Measurements from ENCODE around the gene TOMM40L.
"Not testable (repeated sequence)": the region's sequence is repeated elsewhere in the genome, so short reads cannot be mapped to it uniquely, and the experiment has no call there.

Gene TOMM40L

DNA sequence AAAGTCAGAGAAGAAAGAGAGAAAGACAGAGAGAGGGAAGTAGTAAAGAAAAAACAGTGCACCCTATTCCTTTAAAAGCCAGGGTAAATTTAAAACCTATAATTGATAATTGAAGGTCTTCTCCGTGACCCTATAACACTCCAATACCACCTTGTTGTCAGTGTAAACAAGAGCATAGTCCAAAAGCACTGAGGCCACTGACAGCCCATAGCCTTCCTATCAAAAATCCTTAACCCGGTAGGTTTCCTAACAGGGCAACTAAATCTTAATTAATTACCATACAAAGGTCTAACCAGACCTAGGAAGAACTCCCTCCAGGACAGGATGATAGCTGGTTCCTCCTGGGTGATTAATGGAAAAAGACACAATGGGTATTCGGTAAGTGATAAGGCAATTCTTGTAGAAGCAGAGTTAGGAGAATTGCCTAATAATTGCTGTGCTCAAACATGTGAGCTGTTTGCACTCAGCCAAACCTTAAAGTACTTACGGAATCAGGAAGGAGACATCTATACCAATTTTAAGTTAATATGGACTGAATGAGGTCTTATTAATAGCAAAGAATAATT is 30.2 kb downstream of the TOMM40L start:
- H3K27ac ChIP-seq (ENCODE audit: low read length); H3K4me1 ChIP-seq (ENCODE audit: control insufficient read depth, insufficient read depth, low read length); H3K36me3 ChIP-seq (ENCODE audit: control insufficient read depth, insufficient read depth, low read length); H3K9me3 ChIP-seq (ENCODE audit: control insufficient read depth, insufficient read depth, low read length); H3K4me3 ChIP-seq (ENCODE audit: low read length); DNase-seq (ENCODE audit: low read depth, low spot score): not testable (repeated sequence)
- H3K27me3 ChIP-seq (ENCODE audit: control insufficient read depth, insufficient read depth, low read length): peaks cover 11% of the 10 kb centered on the region; the same call in 1 of the 2 replicates
- no CpG with 5 or more reads among the region's 4 CpGs for WGBS (ENCODE audit: insufficient coverage, insufficient read length)

- H3K9me3 ChIP-seq (ENCODE audit: control insufficient read depth, insufficient read depth, low read length); H3K4me3 ChIP-seq (ENCODE audit: low read length); H3K36me3 ChIP-seq (ENCODE audit: control insufficient read depth, insufficient read depth, low read length); DNase-seq (ENCODE audit: low read depth, low spot score); H3K27ac ChIP-seq (ENCODE audit: low read length); H3K4me1 ChIP-seq (ENCODE audit: control insufficient read depth, insufficient read depth, low read length): not testable (repeated sequence)
- H3K27me3 ChIP-seq (ENCODE audit: control insufficient read depth, insufficient read depth, low read length): peaks cover 11% of the 10 kb centered on the region; the same call in 1 of the 2 replicates
- WGBS (ENCODE audit: insufficient coverage, insufficient read length): no CpG with 5 or more reads among the region's 5 CpGs
These were observed 31.2 kb downstream of the TOMM40L start for GRCh38 chr1:161257109-161257508.

- Histone ChIP-seq H3K36me3 (ENCODE audit: control insufficient read depth, insufficient read depth, low read length) (no peaks in the 10 kb centered on the region), H3K27ac (ENCODE audit: low read length) (no peak within 1 kb of the TSS), H3K4me3 (ENCODE audit: low read length) (peak within 1 kb of the TSS; percentile 68), H3K9me3 (ENCODE audit: control insufficient read depth, insufficient read depth, low read length) (no peaks in the 10 kb centered on the region), H3K4me1 (ENCODE audit: control insufficient read depth, insufficient read depth, low read length) (no peaks in the 10 kb centered on the region), H3K27me3 (ENCODE audit: control insufficient read depth, insufficient read depth, low read length) (peaks cover 11% of the 10 kb centered on the region; the same call in 1 of the 2 replicates)
- WGBS (ENCODE audit: insufficient coverage, insufficient read length): no CpG with 5 or more reads among the region's 62 CpGs
- peak; percentile 79 for DNase-seq (ENCODE audit: low read depth, low spot score)
These were observed 32.8 kb downstream of the TOMM40L start, which contains the start of gene PCP4L1 for GRCh38 chr1:161258439-161259344. PCP4L1 (plus strand) TSS chr1:161258745; CDS start chr1:161258975, 230 bp downstream.

DNA sequence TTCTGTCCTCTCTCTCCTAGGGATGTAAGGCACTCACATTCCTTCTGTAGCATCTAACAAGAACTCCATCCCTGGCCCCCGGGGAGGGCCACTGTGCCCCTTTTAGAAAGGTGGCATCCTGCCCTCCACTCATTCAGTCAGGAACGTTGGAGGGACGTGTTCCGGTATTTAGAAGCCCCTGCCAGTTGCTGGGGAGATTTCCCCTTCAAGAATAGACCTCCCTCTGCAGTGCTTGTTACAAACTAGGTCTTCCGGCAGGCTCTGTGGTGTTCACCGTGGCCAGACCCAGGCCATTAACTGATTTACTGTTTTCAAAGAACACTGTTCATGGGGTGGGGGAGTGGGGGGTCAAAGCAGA is 33.5 kb downstream of the TOMM40L start:
- DNase-seq (ENCODE audit: low read depth, low spot score): no peak
- Histone ChIP-seq H3K4me3 (ENCODE audit: low read length) (no peak overlapping the region), H3K27me3 (ENCODE audit: control insufficient read depth, insufficient read depth, low read length) (peaks cover 11% of the 10 kb centered on the region; the same call in 1 of the 2 replicates), H3K4me1 (ENCODE audit: control insufficient read depth, insufficient read depth, low read length) (no peaks in the 10 kb centered on the region), H3K9me3 (ENCODE audit: control insufficient read depth, insufficient read depth, low read length) (no peaks in the 10 kb centered on the region), H3K36me3 (ENCODE audit: control insufficient read depth, insufficient read depth, low read length) (no peaks in the 10 kb centered on the region), H3K27ac (ENCODE audit: low read length) (no peak overlapping the region)
- WGBS (ENCODE audit: insufficient coverage, insufficient read length): no CpG with 5 or more reads among the region's 6 CpGs

- Histone ChIP-seq H3K36me3 (ENCODE audit: control insufficient read depth, insufficient read depth, low read length) (no peaks in the 10 kb centered on the region), H3K27ac (ENCODE audit: low read length) (no peak overlapping the region), H3K4me1 (ENCODE audit: control insufficient read depth, insufficient read depth, low read length) (no peaks in the 10 kb centered on the region), H3K27me3 (ENCODE audit: control insufficient read depth, insufficient read depth, low read length) (peaks cover 11% of the 10 kb centered on the region; the same call in 1 of the 2 replicates), H3K4me3 (ENCODE audit: low read length) (no peak overlapping the region), H3K9me3 (ENCODE audit: control insufficient read depth, insufficient read depth, low read length) (no peaks in the 10 kb centered on the region)
- DNase-seq (ENCODE audit: low read depth, low spot score): no peak
- WGBS (ENCODE audit: insufficient coverage, insufficient read length): no CpG with 5 or more reads among the region's 1 CpG
These were observed 33.9 kb downstream of the TOMM40L start for GRCh38 chr1:161259765-161260164.

DNA sequence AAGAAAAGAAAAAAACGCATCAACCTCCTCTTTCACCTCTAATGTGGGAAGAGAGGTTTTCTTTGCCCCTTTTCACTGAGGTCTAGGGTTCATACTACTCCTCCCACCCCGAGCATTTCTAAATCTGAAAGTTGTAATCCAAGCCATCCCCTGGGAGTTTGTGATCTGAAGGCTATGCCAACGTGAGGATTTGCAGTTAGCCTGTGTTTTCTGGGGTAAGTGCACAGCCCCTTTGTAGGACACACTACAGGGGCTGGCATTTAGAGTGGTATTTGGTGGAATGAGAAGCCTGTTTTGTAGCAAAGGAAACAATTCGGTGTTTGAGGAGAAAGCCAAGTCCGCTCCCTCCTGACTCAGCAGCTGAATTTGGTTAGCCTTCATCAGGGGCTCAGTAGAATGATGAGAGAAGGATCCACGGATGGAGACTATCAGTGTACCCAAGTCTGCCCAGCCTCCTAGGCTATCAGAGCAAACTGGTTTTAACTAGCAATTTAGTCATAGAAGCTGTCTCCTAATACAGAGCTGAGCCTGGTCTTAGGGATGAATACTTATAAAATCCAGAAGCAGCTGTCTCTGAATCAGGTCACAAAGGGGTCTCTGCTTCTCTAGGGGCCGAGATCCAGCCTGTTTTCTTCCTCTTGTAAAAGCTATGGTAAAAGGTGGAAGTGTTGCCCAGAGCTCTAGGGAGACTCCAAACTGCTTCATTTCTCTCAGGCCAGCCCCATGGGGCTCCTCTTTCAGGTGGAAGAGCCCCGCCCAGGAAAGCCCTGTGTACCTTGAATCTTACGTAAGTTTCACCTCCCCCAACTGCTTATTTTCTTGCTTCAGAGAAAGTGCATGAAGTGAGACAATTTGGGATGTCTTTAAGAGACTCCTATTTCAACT is 34.8 kb downstream of the TOMM40L start:
- H3K4me3 ChIP-seq (ENCODE audit: low read length): no peak overlapping the region
- no peaks in the 10 kb centered on the region for H3K36me3 ChIP-seq (ENCODE audit: control insufficient read depth, insufficient read depth, low read length)
- no peak for DNase-seq (ENCODE audit: low read depth, low spot score)
- WGBS (ENCODE audit: insufficient coverage, insufficient read length): no CpG with 5 or more reads among the region's 9 CpGs
- no peak overlapping the region for H3K27ac ChIP-seq (ENCODE audit: low read length)
- H3K4me1 ChIP-seq (ENCODE audit: control insufficient read depth, insufficient read depth, low read length): no peaks in the 10 kb centered on the region
- H3K9me3 ChIP-seq (ENCODE audit: control insufficient read depth, insufficient read depth, low read length): no peaks in the 10 kb centered on the region
- H3K27me3 ChIP-seq (ENCODE audit: control insufficient read depth, insufficient read depth, low read length): peaks cover 11% of the 10 kb centered on the region; the same call in 1 of the 2 replicates

GRCh38 chr1:161261261-161262235 is 35.7 kb downstream of the TOMM40L start:
- no peak overlapping the region for H3K27ac ChIP-seq (ENCODE audit: low read length)
- no peak for DNase-seq (ENCODE audit: low read depth, low spot score)
- no peak overlapping the region for H3K4me3 ChIP-seq (ENCODE audit: low read length)
- H3K4me1 ChIP-seq (ENCODE audit: control insufficient read depth, insufficient read depth, low read length): no peaks in the 10 kb centered on the region
- peaks cover 11% of the 10 kb centered on the region; the same call in 1 of the 2 replicates for H3K27me3 ChIP-seq (ENCODE audit: control insufficient read depth, insufficient read depth, low read length)
- no peaks in the 10 kb centered on the region for H3K9me3 ChIP-seq (ENCODE audit: control insufficient read depth, insufficient read depth, low read length)
- no CpG with 5 or more reads among the region's 12 CpGs for WGBS (ENCODE audit: insufficient coverage, insufficient read length)
- H3K36me3 ChIP-seq (ENCODE audit: control insufficient read depth, insufficient read depth, low read length): no peaks in the 10 kb centered on the region

DNA sequence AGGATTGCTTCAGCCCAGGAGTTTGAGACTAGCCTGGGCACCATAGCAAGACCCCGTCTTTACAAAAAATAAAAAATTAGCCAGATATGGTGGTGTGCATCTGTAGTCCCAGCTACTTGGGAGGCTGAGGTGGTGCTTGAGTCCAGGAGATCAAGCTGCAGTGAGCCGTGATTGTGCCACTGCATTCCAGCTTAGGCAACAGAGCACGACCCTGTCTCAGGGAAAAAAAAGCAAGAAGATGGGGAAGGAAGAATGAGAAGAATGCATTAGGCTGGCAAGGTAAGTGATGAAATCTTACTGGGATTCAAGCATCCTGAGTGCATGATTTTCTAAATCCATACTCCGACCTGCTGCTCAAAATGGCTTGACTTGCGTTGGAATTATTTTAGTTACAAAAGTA is 39.4 kb downstream of the TOMM40L start:
- no peaks in the 10 kb centered on the region for H3K36me3 ChIP-seq (ENCODE audit: control insufficient read depth, insufficient read depth, low read length)
- H3K27me3 ChIP-seq (ENCODE audit: control insufficient read depth, insufficient read depth, low read length): peaks cover 2% of the 10 kb centered on the region; the same call in 1 of the 2 replicates
- no peaks in the 10 kb centered on the region for H3K4me1 ChIP-seq (ENCODE audit: control insufficient read depth, insufficient read depth, low read length)
- no peaks in the 10 kb centered on the region for H3K9me3 ChIP-seq (ENCODE audit: control insufficient read depth, insufficient read depth, low read length)
- H3K4me3 ChIP-seq (ENCODE audit: low read length): no peak overlapping the region
- no CpG with 5 or more reads among the region's 5 CpGs for WGBS (ENCODE audit: insufficient coverage, insufficient read length)
- no peak overlapping the region for H3K27ac ChIP-seq (ENCODE audit: low read length)
- no peak for DNase-seq (ENCODE audit: low read depth, low spot score)

- Histone ChIP-seq H3K27me3 (ENCODE audit: control insufficient read depth, insufficient read depth, low read length) (no peaks in the 10 kb centered on the region), H3K9me3 (ENCODE audit: control insufficient read depth, insufficient read depth, low read length) (no peaks in the 10 kb centered on the region), H3K27ac (ENCODE audit: low read length) (no peak overlapping the region), H3K36me3 (ENCODE audit: control insufficient read depth, insufficient read depth, low read length) (no peaks in the 10 kb centered on the region), H3K4me1 (ENCODE audit: control insufficient read depth, insufficient read depth, low read length) (no peaks in the 10 kb centered on the region), H3K4me3 (ENCODE audit: low read length) (no peak overlapping the region)
- DNase-seq (ENCODE audit: low read depth, low spot score): no peak
- WGBS (ENCODE audit: insufficient coverage, insufficient read length): no CpG with 5 or more reads among the region's 3 CpGs
These were observed 40.3 kb downstream of the TOMM40L start for GRCh38 chr1:161266202-161266601.

Data from iPS DF 6.9 (cell line).